GM18867 (cell line): ENCODE results near the gene STARD13.
A peak's percentile ranks its signal among the peaks of the same experiment; 100 is the strongest.

Experiments used
- ATAC-seq: cut with Tn5 transposase; IDR thresholded peaks from one replicate; pipeline ENCODE4 v1.9.1; 2021; ENCODE audit warnings: mild to moderate bottlenecking, moderate library complexity; ENCODE audit not compliant: unreplicated experiment

STARD13 gene

GRCh38 chr13:33069365-33069764, 216.2 kb downstream of the STARD13 start:
- ATAC-seq: no peak

- no peak for ATAC-seq
Measured at GRCh38 chr13:33066329-33066728, 219.2 kb downstream of the STARD13 start.

- ATAC-seq: no peak
Measured at GRCh38 chr13:33060815-33061214, 224.7 kb downstream of the STARD13 start.

- ATAC-seq: no peak
Measured at GRCh38 chr13:33058776-33059327, 226.7 kb downstream of the STARD13 start.

GRCh38 chr13:33057019-33057780, 228.4 kb downstream of the STARD13 start:
- ATAC-seq: peak; percentile 61

GRCh38 chr13:33053397-33054066, 232.0 kb downstream of the STARD13 start:
- ATAC-seq: no peak
